GM10266 (cell line): ENCODE data around the gene TBX10.
A peak's percentile ranks its signal among the peaks of the same experiment; 100 is the strongest.
"Not testable (repeated sequence)": the region's sequence is repeated elsewhere in the genome, so short reads cannot be mapped to it uniquely, and the experiment has no call there.

ENCODE experiments used
- DNase-seq: peaks from one replicate; pipeline ENCODE4 v3.0.0; 2012; ENCODE audit errors: extremely low spot score
- CTCF ChIP-seq: IDR thresholded peaks from 2 replicates; pipeline ENCODE4 v1.5.1; 2012; ENCODE audit warnings: mild to moderate bottlenecking, low read depth; ENCODE audit not compliant: control insufficient read depth, insufficient read depth; ENCODE audit errors: missing control alignments

TBX10 gene

GRCh38 chr11:67607507-67607906 lies 32.1 kb downstream of the TBX10 start:
- DNase-seq: no peak
- no peak for TF ChIP-seq CTCF

GRCh38 chr11:67606492-67607295 lies 32.9 kb downstream of the TBX10 start, which contains the start of gene NDUFV1:
NDUFV1 (plus strand) TSS chr11:67606936; CDS start chr11:67607005, 69 bp downstream.
- peak; percentile 71 for TF ChIP-seq CTCF
- peak; percentile 92 for DNase-seq

- DNase-seq: no peak
- TF ChIP-seq CTCF: no peak
Measured at GRCh38 chr11:67606093-67606491, 33.5 kb downstream of the TBX10 start.

GRCh38 chr11:67605231-67606011 lies 34.1 kb downstream of the TBX10 start:
- DNase-seq: no peak
- no peak for TF ChIP-seq CTCF

- no peak for TF ChIP-seq CTCF
- DNase-seq: no peak
Measured at GRCh38 chr11:67604815-67605214, 34.7 kb downstream of the TBX10 start.

GRCh38 chr11:67604119-67604518 lies 35.4 kb downstream of the TBX10 start:
- DNase-seq: not testable (repeated sequence)

GRCh38 chr11:67601098-67601497 lies 38.5 kb downstream of the TBX10 start:
- no peak for TF ChIP-seq CTCF
- no peak for DNase-seq
